HG03565 (cell line): ENCODE measurements around the gene SMYD3.
"Not testable (repeated sequence)": the region's sequence is repeated elsewhere in the genome, so short reads cannot be mapped to it uniquely, and the experiment has no call there.

Source experiments
- ATAC-seq: cut with Tn5 transposase; IDR thresholded peaks from one replicate; pipeline ENCODE4 v1.9.1; 2021; ENCODE audit warnings: mild to moderate bottlenecking, moderate library complexity; ENCODE audit not compliant: unreplicated experiment

The SMYD3 gene

DNA sequence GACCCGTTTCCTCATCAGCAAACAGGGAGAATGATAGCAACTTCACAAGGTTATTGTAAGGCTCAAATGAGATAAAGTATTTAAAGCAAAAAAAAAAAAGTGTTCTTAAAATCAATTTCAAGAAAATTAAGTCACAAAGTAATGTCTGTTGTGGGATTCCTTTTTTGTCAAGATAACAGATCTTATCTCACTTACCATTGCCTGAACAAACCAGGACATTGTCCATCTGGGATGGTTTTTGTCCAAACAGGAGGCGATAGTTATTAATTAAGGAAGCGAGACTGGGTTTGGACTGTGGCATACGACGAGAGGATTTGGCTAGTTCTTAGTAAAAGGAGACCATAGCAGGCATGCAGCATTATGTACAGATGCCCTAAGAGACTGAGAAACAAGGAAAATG, 458.4 kb downstream of the SMYD3 start:
- ATAC-seq, result no peak

DNA sequence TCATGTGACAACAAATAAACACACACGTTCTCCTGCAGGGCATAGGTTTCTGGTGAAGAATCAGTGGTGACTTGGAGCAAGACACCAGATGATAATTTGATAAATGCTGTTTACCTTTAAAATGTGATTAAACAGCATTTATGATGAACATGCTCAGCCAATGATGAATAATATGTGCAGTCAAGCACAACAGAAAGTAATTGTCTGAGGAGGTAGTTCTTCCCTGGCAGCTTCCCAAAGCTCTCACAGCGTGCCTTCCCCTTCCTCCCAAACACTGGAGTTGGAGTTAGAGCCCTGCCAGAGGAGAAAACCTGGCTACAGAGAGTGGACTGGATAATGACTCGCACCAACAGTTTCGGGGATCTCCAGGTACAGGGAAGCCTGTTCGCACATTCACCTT, 463.5 kb downstream of the SMYD3 start:
- ATAC-seq, result no peak

DNA sequence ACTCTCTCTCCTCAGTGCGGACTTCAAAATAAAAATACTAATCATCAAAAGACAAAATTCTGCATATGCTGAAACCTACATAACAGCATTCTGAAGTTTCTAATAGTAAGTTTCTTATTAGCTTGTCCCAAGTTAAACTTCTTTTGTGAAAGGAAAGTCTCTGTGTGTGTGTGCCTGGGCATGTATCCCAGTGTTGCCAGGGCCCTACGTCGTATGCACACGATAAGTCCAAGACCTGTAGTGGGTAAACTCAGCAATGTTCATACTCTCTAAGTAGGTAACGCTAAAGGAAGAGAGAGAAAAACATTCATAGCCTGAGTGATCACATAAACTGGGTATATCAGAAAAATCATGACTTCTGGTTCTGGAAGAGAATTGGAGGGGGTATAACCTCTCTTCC, 465.7 kb downstream of the SMYD3 start:
- no peak for ATAC-seq

DNA sequence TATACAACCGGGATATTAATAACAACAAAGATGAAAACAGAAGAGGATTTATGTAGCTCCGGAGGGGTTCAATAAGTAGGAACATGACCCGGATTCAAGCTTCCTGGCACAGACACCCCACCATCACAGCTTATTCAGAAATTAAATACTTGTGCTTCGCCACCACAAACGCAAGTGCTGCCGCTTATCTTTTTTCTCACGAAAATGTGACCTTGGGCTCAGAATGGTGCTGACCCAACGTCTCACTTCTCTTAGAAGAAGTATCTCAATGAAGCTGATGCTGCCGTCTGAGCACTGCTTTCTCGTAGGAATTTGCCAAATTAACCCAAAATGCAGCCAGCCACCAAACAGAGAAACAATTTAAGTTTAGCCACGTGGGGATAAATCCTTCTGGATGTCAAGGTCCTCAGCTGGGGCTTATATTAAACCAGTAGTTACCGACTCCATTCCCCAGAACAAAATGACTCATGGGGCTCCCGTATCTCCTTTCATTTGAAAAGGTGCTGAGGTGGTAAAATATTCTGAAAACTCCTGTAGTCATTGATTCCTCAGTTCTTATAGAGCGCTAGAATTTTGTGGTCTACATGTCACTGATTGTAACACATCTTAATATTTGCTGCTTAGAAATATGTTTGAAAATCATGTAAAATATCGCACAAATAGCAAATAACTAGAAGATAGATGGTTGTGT, 466.7 kb downstream of the SMYD3 start:
- ATAC-seq, result no peak

DNA sequence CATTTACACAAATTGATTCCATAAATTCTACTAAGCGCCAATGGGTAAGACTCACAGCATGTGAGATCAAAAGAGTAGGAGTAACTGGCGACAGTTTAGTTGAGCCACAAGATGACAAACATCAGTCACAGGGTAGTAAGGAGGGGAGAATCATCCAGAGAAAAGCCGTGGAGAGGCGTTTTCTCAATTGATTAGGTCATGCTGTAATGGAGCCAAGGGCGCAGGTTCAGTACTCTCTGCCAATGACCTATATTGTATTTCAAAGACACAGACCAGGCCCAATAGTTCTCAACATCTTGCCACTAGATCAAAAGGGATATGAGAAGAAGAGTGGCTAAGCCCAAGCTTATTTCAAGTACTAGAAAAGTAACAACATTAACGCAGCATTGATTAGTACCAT, 467.5 kb downstream of the SMYD3 start:
- no peak for ATAC-seq

DNA sequence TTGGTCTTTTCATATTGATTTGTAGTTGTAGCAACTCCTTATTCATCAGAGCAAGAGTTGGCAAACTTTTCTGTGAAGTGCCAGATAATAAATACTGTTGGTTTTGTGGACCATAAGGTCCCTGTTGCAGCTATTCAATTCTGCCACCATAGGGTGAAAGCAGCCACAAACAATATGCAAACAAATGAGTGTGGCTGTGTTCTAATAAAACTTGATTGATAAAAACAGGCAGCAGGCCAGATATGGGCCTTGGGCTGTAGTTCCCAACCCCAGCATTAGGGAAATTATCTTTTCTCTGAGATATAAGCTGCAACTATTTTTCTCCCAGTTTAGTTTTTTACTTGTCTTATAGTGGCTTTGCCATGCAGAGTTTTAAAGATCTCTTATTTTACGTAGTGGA, 469.2 kb downstream of the SMYD3 start:
- ATAC-seq, result no peak

DNA sequence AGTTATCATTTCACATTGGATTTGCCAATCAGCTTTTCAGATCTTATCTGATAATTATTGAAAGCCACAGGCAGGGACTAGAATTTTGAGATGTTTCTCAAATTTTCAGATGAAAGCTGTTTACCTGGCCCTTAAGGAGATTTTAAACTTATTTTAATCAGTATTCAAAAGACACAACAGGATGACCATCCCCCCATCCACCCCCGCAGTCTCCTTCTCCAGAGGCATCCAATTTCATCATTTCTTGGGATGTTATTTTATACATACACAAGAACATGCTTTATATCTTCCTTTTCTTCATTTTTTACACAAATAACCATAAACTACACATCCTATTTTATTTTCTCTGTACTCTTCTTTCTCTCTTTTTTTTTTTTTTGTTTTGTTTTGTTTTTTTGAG, 470.9 kb downstream of the SMYD3 start:
- no peak for ATAC-seq

DNA sequence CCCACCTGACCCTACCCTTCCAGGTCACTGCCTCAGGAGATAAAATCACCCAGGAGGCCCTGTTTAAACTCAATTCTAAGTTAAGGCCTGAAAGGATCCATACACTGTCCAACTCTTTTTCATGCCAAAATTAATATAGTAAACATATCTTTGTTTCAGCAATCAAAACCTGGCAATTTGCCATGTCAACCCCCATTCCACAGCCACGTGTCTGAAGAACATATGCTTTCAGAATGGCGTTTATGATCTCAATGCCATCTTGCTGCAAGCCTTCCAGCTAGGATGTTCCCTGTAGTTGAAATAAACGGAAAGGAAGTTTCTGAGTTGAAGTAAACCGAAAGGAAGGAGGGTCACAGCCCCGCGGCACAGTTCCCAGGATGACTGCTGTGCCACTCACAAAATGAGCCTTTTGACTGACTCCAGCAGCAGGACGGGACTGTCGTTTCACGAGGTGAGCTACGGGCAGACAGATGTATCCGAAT, 472.0 kb downstream of the SMYD3 start:
- no peak for ATAC-seq

DNA sequence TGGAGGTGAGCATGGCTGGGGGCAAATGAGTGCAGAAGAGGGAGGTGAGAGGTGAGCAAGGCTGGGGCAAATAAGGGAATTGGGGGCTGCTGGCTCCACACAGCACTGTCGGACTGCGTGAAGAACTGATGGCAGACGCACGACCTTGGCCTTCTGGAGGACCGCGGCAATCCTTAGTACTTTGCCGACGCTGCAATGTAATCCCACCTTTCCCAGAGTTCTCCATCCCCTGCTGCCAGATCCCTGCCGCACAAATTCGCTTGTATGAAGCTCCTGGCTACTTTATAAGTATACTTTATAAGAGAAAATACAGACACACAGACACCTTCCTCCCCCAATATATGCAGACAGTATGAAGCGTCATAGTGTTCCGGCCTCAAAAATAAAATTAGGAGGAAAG, 472.4 kb downstream of the SMYD3 start:
- ATAC-seq, result no peak

DNA sequence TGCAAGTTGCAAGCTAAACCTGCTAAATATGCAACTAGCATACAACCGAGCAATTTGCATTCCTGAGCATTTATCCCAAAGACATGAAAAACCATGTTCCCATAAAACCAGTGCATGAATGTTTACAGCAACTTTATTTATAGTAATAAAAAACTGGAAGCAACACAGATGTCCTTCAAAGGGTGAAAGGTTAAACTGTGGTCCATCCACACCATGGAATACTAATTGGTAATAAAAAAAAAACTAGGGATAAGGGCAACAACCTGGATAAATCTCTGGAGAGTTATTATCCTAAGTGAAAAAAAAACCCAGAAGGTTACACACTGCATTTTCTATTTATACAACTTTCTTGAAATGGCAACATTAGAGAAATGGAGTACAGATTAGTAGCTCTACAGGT, 474.1 kb downstream of the SMYD3 start:
- ATAC-seq, result no peak

DNA sequence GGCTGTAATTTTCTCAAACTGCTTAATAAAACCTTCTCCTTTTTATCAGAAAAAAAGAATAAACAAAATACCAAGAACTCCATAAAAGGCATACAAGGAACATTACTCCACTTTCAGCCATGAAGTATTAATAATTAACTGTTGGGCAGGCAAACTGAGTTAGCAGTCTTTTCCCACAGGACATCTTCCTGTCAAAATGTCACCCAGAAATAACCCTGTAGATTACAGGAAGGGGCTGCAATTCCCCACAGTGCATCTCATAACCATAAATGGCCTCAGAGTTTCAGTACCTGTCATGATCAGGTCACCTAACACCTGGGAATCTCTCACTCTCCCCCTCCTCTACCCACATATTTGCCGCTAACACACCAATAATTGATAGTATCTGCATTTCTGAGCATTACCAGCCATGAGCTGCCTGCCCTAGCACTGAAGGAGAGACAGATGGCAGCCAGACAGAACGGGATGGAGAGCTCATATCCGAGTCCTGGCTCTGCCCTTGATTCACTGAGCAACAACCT, 475.0 kb downstream of the SMYD3 start:
- ATAC-seq, result no peak

DNA sequence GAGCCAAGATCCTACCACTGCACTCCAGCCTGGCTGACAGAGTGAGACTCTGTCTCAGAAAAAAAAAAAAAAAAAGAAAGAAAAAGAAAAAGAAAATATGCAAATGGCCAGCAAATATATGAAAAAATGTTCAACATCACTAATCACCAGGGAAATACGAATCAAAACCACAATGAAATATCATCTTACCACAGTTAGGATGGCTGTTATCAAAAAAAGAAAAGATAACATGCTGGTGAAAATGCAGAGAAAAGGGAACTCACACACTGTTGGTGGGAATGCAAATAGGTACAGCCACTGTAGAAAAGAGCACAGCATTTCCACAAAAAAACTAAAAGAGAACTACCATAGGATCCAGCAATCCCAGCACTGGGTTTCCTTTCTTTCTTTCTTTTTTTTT, 477.5 kb downstream of the SMYD3 start:
- ATAC-seq, result no peak

DNA sequence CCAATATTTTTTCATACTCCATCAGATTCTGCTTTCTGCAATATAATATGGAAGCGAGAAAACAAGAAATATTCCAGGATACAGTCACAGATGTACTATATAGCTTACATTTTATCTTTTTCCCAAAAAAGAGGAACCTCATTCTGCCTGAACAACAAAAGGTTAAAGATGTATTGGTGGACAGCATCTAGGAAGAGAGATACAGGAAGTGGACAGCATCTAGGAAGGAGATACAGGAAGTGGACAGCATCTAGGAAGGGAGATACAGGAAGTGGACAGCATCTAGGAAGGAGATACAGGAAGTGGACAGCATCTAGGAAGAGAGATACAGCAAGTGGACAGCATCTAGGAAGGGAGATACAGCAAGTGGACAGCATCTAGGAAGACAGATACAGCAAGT, 483.0 kb downstream of the SMYD3 start:
- not testable (repeated sequence) for ATAC-seq

DNA sequence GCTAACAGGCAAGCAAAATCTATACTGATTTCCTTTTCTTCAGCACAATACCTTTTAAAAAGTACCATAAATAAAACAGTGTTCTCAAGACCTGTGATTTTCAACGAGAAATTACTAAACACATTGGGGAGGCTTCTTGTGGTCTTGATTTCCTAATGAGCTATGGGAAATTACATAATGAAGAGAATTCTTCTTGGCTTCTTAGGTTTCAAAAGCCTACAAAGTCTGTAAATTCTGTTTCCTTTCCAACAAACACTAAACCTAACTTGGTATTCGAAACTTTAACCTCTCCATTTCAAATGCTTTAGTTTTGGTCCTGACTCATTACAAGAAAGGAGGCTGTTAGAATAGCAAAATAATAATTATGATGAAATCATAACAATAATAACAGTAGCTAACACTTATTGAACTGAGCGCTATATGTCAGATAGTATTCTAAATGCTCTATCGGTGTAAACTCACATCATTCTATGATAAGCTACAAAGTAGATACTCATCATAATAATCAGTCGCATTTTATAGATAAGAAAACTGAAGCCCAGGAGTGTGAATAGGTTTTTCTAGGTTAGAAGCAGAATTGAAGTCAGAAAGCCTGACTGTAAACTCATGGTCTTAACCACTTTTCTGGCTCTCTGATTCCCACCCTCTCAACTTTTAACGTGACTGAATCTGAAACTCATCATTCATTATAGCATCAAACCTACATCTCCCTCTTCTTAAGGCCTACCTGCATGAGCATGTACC, 486.7 kb downstream of the SMYD3 start:
- peak; percentile 48 for ATAC-seq

DNA sequence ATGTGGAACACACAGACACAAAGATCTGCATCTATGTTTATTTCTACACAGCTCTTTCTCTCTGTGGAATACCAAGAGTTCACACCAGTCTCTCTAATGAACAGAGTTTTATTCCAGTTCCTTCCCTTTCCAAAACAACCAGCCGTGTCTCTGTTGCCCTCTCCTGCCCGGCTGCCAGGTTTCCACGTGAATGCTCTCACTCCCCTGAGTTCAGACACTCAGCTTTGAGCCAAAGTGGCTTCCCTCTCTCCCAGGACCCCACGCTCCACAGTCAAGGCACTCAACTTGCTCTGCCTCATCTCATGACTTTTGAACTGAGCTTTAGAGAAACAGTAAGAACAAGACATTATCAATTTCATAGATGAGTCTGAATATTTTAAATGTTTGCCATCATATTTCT, 488.9 kb downstream of the SMYD3 start:
- ATAC-seq, result no peak

DNA sequence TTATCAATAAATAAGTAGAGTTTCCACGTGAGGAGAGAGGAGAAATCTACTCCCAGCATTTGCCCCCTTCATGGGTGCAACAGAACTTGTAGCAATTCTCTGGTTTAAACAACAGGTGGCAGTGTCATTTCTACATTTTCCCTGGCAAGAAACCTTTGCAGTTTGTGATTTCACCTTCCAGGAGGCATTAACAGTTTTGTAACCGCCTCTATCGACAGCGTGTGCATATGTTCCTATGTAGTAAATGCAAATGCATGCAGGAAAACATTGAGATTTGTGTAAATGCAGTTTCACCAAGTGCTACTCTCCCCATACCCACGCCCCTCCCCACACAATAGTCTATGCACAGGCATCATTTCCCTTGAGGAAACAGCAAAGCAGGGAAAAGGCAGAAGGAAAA, 494.7 kb downstream of the SMYD3 start:
- no peak for ATAC-seq

DNA sequence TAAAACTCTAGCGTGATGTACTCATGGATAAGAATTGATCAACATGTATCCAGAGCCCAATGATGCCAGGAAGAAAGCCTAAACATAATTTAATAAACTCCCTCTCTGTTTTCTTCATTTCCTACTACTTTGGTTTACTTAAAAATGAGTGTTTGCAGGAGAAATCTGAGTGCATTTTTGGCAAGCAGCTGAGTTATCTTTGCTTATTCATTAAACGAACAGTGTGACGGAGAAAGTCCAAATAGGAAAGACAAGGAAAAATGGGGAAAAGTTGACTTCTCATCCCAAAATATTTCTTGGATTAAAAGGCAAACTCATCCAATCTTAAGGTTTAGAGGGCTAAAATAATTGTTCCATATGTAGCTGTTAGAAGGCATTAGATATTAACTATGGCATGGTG, 496.7 kb downstream of the SMYD3 start:
- ATAC-seq, result no peak

DNA sequence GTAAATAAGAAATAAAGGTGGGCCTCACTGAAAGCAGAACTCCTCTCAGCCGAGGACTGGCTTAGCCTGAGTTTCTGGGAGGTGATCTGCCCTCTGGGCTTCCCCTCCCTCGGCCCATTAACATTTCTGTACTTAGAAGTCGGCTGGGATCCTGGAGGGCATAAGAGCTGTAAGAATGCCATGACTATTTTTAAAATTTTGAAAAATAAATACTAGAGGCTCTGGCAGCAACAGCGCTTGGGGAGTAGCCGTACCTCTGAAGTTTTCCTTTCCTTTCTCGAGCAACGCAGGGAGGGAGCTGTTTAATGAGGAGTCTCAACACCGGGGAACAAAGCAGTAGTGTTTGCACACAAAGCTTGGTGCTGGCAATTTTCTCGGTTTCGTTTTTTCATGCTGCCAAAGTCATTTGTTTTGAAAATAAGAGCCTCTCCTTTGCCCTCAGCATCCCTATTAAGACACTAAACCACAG, 498.7 kb downstream of the SMYD3 start:
- ATAC-seq, result no peak

DNA sequence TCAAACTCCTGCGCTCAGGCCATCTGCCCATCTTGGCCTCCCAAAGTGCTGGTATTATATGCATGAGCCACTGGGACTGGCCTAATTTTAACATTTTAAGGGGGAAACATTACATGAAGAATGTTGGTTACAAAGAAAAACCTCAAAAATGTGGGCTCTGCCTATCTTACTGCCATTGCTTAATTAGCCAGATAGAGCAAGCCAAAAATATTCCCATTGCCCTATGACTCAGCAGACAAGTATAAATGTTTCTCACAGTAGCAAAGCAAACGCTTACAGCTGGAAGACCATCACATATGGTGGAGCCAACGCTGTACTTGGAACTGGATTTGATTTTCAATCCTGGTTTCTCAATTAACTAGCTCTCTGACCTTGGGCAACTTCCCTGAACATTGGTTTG, 502.0 kb downstream of the SMYD3 start:
- no peak for ATAC-seq

DNA sequence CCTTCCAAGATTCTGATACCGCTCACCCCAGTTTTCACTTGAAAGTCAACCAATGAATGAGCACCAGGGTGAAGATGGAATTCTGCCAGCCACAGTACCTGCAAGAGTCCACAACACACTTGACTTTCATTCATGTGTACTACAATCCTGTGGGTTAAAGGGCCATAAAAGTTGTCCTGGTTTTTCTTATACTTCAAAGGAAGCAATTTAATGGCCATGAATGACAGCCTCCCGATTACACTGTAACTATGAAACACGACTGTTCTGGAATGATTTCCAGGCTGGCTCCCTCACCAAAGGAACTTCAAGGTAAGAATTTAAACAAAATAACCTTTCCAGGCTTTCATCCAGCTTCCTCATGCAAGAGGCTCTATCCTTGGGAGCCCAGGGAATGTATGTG, 502.8 kb downstream of the SMYD3 start:
- ATAC-seq, result no peak

DNA sequence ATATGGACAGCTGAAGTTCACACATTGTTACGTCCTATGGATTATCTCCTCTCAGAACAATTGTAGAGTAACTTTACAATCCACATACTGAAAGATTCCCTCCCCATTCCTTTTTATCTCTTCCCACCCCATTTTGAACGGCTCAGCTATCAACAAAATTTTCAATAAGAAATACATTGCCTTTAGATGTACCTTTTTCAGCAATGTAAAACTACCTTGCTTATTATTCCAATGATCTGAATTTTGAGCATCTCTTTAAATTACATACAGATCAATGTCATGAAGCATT, 503.7 kb downstream of the SMYD3 start:
- ATAC-seq, result no peak

DNA sequence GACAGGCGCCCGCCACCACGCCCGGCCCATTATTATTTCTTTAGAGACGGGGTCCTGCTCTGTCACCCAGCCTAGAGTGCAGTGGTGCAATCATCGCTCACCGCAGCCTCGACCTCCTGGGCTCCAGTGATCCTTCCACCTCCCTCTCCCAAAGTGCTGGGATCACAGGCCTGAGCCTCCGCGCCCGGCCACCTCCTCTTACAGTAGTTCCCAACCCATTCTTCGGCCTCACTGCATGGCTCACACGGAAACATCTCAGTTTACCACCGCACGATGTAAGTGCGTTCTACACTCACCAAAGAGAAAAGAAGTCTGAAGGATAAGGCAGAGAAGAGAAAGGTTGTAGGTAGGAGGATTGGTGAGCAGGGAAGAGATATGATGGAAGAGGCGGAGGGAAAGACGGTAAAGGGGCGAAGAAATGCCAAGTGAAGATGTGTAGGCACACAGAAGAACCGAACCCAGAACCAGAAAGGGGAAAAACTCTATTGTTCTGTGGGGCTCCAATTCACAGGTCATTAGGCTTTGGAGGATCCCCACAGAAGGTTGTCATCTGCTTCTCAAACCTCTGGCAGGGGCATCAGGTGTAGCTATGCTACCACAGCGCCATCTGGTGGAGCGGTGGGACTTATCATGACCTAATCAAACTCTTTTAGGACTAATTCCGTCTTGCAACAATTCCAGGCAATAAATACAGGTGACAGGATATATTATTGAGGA, 504.2 kb downstream of the SMYD3 start:
- ATAC-seq, result no peak
